GM21390 (cell line): ENCODE data around the gene OR2J3.
"Not testable (repeated sequence)": the region's sequence is repeated elsewhere in the genome, so short reads cannot be mapped to it uniquely, and the experiment has no call there.

Experiments used
- ATAC-seq: cut with Tn5 transposase; IDR thresholded peaks from one replicate; pipeline ENCODE4 v1.9.1; 2021; ENCODE audit not compliant: unreplicated experiment

The OR2J3 gene

DNA sequence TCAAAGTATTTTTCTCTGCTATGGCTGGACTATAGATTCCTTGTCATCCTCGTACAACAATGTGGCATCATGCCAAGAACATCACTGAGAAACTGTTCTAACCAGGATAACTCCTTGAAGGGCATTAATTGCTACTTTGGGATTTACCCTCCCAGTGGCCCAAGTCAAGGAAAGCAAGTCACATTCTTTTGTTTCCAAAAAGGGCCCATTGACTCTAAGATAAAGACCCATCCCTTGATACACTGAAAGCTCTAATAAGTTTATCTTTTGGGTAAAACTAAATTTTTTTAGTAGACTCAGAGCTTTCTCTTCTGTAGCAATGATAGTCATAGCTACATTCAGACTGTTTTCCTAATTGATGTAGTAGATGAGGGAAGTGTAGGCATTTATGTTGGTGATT lies at the start of gene OR2J3:
TSS of gene OR2J3 (plus strand) at position 301 of the 400 bp plus-strand sequence. CDS start 3,833 bp downstream, outside the sequence.
- no peak for ATAC-seq

DNA sequence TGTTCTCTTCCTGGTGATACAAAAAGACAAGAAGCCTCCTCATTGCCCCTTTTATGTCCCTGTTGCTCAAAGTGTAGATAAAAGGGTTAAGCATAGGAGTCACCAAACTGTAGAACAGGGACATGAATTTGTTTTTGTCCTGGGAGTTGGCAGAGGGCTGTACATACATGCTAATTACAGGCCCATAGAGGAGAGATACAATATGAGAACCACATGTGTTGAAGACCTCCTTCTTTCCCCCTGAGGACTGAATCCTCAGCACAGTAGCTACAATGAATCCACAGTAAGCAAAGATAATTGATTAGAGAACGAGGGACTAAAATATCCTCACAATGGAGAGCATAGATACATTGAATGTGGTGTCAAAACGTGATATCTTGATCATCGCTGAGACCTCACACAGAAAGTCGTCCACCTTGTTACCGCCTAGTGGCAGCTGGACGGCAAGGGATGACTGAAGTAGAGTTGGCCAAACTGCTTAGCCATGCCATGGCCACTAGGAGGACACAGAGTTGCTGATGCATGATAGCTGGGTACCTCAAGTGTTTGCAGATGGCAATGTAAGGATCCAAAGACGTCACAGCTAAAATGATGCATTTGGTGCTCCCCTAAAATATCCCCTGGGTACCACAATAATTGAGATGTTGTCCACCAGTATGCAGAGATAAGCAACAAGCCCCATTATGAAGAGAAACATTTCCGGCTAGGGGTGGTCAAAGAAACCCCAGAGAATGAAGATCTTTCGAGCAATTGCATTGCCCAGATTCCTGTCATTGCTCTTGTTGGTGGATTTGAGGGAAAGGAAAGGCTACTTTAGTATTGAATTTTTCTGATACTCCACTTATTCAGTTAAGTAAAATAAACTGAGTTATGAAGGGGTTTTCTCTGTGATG lies 35.8 kb upstream of the OR2J3 start:
- ATAC-seq: no peak

DNA sequence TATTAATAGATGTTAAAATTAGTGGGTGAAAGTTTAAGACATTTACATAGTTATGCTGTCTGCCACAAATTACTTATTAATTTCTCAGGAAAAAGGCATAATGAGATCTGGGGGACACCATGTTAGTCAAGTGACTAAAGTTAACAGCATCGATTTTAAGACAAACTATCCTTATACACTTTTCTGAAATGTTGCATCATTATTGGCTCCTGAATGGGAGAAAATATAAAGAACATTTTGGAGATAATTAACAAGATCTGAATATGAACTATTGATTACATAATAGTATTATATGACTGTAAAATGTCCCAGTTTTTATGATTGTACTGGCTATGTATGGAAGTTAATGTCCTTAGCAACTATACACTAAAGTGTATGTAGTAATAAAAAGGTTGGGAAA lies 28.7 kb upstream of the OR2J3 start:
- no peak for ATAC-seq

DNA sequence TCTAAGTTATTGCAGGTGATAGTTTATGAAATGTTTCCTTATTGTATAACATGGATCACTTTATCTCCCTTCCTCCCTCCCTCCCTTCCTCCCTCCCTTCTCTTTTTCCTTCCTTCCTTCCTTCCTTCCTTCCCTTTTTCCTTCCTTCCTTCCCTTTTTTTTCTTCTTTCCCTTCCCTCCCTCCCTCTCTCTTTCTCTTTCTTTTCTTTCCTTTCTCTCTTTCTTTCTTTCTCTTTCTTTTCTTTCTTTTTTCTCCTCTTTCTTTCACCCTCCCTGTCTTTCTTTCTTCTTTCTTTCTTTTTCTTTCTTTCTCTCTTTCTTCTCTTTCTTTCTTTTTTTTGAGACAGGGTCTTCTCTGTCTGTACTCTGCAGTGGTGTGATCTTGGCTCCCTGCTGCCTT lies 26.5 kb upstream of the OR2J3 start:
- no peak for ATAC-seq

DNA sequence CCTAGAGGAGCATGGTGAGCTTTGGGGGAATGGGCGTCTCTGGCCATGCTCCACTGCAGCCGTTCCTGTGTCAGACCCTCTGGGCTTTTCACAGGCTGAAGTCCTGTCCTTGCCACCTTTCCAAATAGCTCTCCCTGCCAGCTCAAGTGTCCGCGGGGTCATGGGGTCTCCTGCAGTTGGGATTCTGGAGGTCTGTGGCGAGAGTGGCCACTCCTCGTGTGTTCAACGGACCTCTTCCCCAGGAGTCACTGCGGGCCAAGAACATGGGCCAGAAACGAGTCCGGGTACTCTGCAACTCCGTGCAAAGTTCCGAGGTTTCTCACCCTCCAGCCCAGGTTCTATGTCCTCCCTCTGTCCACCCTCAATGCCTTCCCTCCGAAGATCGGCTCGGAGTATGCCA lies 25.4 kb upstream of the OR2J3 start:
- ATAC-seq: no peak

DNA sequence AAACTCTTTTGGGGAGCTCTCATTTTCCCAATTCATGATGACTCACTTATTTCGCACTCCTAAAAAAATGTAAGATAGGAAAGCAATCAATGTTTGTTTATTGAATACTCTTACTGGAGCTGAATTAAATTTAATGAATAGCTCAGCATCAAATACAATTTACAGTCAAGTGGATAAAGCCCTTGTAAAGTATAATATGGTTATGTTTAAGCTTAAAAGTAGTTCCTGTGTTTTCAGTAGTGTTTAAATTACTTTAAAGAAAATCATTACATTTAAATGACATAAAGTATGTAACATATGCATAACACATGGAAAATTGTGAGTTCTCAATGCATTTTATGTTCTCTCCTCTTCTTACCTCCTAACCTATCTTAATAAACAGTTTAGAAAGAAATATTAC lies 20.6 kb upstream of the OR2J3 start, which contains the start of gene OR2B3:
TSS of gene OR2B3 (minus strand) at position 101 of the 400 bp plus-strand sequence. CDS start at position 36, 65 bp downstream.
- no peak for ATAC-seq

DNA sequence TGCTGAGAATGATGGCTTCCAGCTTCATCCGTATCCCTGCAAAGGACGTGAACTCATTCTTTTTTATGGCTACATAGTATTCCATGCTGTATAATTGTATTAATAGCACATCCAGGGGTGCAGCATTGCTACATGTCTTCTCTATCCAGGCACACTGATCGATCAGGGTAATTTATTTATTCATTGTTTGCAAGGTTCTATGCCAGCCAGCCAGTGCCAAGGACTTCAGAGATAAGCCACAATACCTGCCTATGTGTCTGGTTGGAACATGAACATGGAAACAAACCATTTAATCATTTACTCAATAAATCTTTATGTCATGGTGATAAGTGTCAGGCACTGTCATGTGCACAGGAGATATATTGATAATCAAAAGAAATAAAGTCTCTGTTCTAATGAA lies 14.9 kb upstream of the OR2J3 start:
- no peak for ATAC-seq

DNA sequence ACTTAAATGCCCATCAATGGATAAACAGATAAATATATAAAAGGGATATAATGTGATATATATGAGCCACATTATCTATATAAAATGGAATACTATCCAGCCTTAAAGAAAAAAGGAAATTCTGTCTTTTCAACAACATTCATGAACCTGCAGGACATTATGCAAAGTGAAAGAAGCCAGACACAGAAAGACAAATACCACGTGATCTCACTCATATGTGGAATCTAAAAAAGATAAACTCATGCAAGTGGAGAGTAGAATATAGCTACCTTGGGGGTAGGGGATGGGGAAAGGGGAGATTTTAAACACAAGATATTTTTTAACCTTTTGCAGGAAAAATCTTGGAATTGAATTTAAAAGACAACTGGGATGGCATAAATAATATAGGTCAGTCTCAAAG lies 10.1 kb upstream of the OR2J3 start:
- ATAC-seq: no peak

DNA sequence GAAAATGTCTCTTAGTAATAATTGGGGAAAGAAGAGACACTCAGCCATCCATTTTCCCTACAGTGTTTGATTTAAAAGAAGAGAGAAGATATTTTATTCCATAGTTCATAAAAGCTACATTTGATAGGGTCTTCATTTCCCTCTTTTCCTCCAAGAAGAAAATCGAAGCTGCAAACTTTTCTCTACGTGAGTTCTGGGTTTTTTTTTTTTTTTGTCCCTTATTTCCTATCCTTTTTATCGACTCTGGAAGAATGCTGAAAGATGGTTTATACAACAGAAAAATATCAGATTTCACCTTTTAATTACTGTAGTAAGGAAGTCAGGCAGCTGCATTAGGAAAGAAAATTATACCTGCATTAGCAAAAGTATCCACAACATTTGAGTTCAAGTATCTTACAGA lies 8.7 kb upstream of the OR2J3 start, which contains the start of gene OR2J1:
TSS of gene OR2J1 (plus strand) at position 301 of the 400 bp plus-strand sequence. CDS start 1,453 bp downstream, outside the sequence.
- no peak for ATAC-seq

DNA sequence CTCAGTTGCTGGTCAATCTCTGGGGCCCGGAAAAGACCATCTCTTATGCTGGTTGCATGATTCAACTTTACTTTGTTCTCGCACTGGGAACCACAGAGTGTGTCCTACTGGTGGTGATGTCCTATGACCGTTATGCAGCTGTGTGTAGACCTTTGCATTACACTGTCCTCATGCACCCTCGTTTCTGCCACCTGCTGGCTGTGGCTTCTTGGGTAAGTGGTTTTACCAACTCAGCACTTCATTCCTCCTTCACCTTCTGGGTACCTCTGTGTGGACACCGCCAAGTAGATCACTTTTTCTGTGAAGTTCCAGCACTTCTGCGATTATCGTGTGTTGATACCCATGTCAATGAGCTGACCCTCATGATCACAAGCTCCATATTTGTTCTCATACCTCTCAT lies 4.3 kb downstream of the OR2J3 start:
- no peak for ATAC-seq

DNA sequence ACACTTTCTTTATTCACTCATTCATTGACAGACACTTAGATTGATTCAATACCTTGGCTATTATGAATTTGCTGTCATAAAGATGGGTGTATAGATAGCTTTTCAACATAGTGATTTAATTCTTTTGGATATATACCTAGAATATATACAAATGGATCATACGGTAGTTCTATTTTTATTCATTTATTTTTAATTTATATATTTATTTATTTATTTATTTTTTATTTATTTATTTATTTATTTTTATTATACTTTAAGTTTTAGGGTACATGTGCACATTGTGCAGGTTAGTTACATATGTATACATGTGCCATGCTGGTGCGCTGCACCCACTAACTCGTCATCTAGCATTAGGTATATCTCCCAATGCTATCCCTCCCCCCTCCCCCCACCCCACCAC lies 7.1 kb downstream of the OR2J3 start:
- ATAC-seq: not testable (repeated sequence)

DNA sequence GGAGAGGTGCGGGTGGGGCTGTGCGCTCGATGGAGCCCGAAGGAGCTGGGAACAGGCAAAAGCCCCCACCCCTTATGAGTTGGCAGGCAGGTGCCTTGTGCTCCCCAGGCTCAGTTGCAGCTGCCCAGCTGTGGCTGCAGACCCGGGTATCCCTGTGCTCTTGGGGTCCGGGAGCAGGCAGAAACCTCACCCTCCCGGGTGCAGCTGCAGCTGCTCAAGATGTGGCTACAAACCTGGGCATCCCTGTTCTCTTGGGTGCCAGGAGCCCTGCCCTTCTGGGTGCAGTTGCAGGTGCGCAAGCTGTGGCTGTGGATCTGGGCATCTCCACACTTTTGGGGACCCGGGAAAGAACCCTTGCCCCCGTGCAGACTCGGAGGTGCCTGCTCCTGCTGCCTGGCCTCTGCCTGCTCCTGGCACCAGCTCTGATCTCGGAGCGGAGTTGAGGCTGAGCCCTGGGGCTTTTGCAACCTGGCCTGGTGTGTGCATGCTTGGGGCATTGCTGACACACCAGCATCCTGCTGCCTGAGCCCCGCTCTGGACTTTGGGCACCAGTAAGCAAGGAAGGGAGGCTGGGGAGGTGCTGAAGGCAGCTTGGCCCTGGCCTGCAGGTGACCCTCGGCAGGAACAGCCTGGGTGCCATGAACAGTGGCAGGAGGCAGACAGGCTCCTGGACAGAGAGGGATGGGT lies 21.6 kb downstream of the OR2J3 start:
- ATAC-seq: no peak

DNA sequence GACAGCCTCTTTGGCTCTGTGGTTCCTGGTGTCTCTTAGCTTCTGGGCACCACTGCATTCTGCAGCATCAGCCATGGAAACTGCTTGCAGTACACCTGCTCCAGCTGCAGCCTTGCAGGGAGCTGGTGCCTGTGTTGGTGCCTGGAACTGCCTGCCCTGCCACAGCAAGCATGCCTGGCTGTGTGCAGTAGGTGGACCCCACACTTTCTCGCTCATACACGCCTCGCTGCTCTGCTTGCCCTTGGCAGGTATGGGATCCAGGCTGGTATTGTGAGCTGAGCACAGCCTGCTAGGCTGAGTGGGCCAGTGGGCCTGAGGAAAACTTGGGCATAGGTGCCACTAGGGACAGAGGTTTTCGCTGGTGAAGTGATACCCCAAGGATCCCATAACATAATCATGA lies 22.8 kb downstream of the OR2J3 start:
- no peak for ATAC-seq

DNA sequence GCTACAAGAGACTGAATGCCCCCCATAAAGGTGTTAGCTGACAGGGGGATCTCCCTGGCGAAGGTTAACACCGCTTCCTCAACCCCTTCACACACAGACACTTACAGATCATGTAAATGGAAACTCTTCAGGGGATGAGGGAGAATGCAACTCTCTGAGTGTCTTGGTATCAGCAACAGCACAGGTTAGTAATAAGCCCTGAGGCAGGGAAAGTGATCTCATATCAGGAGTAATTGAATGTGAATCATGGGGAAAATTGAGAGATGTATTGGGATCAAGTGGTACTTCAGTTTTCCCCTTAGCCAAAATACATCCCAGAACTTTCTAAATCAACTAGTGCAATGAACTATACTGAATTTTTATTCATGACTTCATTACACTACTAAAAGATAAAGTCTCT lies 23.8 kb downstream of the OR2J3 start:
- ATAC-seq: no peak

DNA sequence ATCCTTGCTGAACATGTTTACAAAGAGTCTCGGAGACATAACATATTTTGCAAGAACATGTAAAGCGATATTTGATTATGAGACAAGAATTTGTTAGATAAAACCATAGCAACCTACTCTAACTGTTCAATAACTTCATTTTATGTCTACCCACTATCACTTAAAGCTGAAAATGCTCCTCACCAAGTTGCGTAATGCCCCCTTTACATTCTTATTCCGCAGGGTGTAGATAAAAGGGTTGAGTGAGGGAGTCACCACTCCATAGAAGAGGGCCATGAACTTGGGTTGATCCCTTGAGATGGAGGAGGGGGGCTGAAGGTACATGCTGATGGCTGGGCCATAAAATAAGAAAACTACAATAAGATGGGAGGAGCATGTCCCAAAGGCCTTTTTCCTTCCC lies 29.9 kb downstream of the OR2J3 start:
- ATAC-seq: no peak

DNA sequence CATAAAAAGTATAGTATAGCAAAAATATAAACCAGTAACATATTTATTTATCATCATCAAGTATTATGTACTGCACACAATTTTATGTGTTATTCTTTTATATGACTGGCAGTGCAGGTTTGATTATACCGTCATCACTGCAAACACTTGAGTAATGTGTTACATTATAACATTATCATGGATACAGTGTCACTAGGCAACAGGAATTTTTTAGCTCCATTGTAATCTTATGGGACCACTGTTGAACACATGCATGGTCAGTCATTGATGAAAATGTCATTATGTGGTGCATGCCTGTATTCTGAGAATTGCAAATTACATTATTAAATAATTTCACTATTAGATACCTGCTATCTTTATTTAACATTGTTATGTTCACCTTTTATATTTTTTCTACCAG lies 33.7 kb downstream of the OR2J3 start:
- ATAC-seq: no peak

DNA sequence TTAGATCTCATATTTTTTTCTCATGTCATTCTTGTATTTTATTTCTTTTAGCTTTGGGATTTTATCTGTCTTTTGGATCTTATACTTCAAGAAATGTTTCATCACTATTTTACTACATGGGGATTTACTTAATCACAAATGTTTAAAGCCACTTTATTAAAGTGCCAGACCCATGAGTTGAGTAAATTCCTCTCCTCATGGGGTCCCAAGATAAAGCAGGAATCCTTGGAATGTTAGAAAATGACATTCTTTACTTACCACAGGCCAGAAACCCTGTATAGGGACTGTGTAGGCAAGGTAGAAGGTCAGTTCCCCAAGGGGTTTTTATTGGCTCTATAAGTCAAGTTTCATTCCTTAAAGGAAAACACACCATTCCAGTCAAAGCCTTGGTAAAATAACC lies 34.5 kb downstream of the OR2J3 start:
- ATAC-seq: no peak

DNA sequence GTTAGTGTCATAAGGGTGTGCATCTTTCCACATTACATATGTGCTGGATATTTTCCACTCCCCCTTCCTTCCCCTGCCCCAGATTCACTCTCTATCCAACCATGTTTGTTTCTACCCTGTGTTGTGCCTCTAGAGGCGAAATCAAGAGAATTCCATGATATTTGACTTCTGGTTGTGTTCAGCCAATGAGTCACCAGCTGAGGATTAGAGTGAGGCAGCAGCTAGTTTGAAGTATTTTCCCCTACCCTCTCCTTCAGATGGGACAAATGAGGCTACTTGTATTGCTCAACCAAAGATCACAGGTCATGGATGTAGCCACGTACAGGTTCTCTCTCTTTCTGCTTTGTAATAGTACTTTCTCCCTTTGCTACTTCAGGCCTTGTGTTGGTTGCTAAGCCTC lies 38.3 kb downstream of the OR2J3 start:
- ATAC-seq: no peak

DNA sequence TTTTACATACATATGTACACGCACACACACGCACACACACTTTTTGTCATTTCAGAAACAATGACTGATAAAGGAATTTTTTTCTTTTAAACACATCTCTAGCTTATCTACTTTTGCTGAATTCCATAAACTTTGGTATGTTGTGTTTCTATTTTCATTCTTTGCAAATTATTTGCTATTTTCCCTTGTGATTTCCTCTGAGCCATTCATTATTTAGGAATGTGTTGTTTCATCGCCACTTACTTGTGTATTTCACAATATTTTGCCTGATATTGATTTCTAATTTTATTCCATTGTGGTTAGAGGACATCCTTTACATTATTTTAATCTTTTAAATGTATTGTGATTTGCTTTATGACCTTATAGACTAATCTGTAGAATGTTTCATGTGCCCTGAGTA lies 39.2 kb downstream of the OR2J3 start:
- no peak for ATAC-seq

DNA sequence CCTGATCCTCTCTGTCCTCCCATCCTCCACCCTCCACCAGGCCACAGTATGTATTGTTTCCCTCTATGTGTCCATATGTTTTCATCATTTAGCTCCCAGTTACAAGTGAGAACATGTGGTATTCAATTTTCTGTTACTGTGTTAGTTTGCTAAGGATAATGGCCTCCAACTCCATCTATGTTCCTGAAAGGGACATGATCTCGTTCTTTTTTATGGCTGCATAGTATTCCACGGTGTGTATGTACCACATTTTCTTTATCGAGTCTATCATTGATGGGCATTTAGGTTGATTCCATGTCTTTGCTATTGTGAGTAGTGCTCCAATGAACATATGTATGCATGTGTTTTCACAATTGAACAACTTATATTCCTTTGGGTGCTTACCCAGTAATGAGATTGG lies 41.6 kb downstream of the OR2J3 start:
- not testable (repeated sequence) for ATAC-seq

DNA sequence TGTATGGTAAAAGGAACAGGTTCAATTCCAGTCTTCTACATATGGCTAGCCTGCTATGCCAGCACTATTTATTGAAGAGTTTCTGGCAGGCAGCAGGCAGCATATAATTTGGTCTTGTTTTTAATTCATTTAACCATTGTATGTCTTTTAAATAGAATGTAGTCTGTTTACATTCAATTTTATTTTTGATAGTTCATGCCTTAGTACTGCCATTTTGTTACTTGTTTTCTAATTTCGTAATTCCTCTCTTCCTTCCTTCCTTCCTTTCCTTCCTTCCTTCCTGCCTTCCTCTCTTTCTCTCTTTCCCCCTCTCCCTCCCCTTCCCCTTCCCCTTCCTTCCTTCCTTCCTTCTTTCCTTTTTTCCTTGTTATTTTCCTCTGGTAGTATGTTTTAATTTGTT lies 45.2 kb downstream of the OR2J3 start:
- ATAC-seq: no peak

DNA sequence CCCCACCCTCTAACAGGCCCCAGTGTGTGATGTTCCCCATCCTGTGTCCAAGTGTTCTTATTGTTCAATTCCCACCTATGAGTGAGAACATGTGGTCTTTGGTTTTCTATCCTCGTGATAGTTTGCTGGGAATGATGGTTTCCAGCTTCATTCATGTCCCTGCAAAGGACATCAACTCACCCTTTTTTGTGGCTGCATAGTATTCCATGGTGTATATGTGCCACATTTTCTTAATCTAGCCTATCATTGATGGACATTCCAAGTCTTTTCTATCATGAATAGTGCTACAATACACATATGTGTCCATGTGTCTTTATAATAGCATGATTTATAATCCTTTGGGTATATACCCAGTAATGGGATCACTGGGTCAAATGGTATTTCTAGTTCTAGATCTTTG lies 47.3 kb downstream of the OR2J3 start:
- ATAC-seq: not testable (repeated sequence)
